Medulla oblongata (tissue), 1 donor: ENCODE data around the gene APEX2.
"Not testable (repeated sequence)": the region's sequence is repeated elsewhere in the genome, so short reads cannot be mapped to it uniquely, and the experiment has no call there.

Source experiments
- DNase-seq: peaks from one replicate; pipeline ENCODE4 v3.0.0-alpha.2; 2015; ENCODE audit errors: extremely low spot score

The APEX2 gene

GRCh38 chrX:55011294-55011693, 11.1 kb downstream of the APEX2 start:
- DNase-seq = no peak

- no peak for DNase-seq
Measured at GRCh38 chrX:55014897-55015299, 14.7 kb downstream of the APEX2 start.

GRCh38 chrX:55026143-55026542, 26.0 kb downstream of the APEX2 start:
- DNase-seq = no peak

- DNase-seq = no peak
Measured at GRCh38 chrX:55026840-55027239, 26.7 kb downstream of the APEX2 start.

DNA sequence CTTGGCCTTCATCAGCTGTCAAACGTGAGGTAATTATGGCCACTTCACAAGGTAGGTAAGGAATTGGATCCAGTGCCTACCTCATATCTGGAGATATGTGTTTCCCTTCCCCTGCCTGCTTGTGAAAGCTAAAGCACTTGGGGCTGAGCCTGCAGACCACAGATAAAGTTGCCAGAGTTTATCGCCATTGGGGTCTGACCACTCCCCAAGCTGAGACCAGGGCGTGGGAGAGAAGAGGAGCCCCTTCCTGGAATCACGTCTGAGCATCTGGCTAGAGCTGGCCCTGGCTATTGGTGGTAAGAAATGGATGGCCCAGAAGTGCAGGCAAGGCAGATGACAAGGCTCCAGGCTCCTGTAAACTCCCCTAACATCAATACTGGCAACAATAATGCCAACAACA, 27.9 kb downstream of the APEX2 start:
- no peak for DNase-seq

- DNase-seq = no peak
Measured at GRCh38 chrX:55028611-55029010, 28.4 kb downstream of the APEX2 start.

GRCh38 chrX:55029291-55029690, 29.1 kb downstream of the APEX2 start:
- DNase-seq = no peak

DNA sequence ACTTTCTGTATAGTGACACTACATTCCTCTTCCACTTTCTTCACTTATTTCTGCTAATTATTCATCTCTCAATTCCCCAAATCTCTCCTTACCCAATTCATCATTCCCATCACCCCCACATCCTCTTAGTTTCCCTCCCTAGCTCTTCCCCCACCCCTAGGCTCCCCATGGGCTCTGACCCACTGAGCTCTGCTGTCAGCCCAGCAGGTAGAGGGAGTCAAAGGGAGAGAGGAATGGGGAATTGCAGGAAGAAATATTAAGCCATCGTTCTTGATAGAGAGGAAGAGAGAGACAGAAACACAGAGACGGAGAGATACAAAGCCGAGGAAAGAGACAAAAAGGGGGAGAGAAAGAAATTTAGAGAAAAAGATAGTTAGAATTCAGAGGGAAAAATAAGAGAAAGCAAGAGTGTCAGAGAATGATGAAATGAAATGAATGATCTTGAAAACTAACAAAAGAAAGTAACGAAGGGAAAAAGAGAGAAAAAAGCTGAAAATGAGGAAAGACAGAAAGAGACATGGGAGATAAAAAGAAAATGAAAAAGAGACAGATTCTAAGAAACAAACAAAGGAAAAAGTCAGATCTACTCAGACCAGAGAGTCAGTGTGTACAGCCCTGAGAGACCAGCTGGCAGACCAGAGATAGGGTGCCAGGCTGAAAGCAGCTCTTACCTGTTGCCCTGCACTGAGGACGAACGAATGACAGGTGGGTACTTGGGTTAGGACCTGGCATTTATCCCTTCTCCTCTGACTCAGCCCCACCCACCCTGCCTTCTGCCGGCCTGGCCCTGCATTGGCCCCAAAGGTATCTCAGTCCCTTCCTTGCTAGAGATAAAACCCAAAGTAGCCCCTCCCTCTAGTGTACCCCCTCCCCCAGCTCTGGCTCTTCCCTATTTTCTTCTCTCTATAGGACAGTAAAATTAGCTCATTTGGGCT, 30.4 kb downstream of the APEX2 start, which contains the start of gene ALAS2:
Gene ALAS2, minus strand, starts transcription at position 707 of the 935 bp plus-strand sequence. CDS start 4,977 bp downstream, outside the sequence.
- no peak for DNase-seq

GRCh38 chrX:55033429-55033828, 33.3 kb downstream of the APEX2 start:
- no peak for DNase-seq

GRCh38 chrX:55039471-55039870, 39.3 kb downstream of the APEX2 start:
- no peak for DNase-seq

- no peak for DNase-seq
Measured at GRCh38 chrX:55041514-55041913, 41.4 kb downstream of the APEX2 start.

DNA sequence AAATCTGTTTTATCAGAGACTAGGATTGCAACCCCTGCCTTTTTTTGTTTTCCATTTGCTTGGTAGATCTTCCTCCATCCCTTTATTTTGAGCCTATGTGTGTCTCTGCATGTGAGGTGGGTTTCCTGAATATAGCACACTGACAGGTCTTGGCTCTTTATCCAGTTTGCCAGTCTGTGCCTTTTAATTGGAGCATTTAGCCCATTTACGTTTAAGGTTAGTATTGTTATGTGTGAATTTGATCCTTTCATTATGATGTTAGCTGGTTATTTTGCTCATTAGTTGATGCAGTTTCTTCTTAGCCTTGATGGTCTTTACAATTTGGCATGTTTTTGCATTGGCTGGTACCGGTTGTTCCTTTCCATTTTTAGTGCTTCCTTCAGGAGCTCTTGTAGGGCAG, 50.4 kb downstream of the APEX2 start:
- not testable (repeated sequence) for DNase-seq

GRCh38 chrX:55056820-55057674, 56.9 kb downstream of the APEX2 start:
- peak; percentile 29 for DNase-seq

- peak; percentile 57 for DNase-seq
Measured at GRCh38 chrX:55057675-55058249, 57.6 kb downstream of the APEX2 start.
